Measurements from ENCODE around the gene SUGP1. TPM values are rescaled to one million over a fixed set of nuclear protein-coding genes. Genes with fewer than 3 reads are reported as not detected.
A peak's percentile ranks its signal among the peaks of the same experiment; 100 is the strongest.

Gene SUGP1
- total RNA-seq (2014; rRNA removed; shearing (Covaris generic)) (25.6 and 26.6 TPM in 2 replicates), polyA plus RNA-seq (2016; fragmentation: Nextera tagmentation; extraction: Ambion mirVana) (50.5 and 55.6 TPM in 2 replicates)

GRCh38 chr19:19320361-19321140 is at the start of gene SUGP1, which contains the start of gene MAU2:
Gene SUGP1 (minus strand): TSS chr19:19320509. CDS start chr19:19320496, 13 bp downstream.
Gene MAU2 (plus strand): TSS chr19:19320829. CDS start chr19:19320860, 31 bp downstream.
- in situ Hi-C loops (cut with MboI) = no loop called here
- TF ChIP-seq EZH2phosphoT487 (IDR thresholded peaks at IDR 0.05; ENCODE audit: insufficient read depth, low read depth) (no peak), EZH2 (IDR thresholded peaks at IDR 0.05; ENCODE audit: insufficient read depth, poor library complexity, severe bottlenecking) (no peak)
- H3K79me2 ChIP-seq (ENCODE audit: insufficient read depth) = peaks cover 96% of the 10 kb centered on the region
- H2AFZ ChIP-seq = peak within 1 kb of the TSS; percentile 85
- H3K27me3 ChIP-seq (replicated peaks; ENCODE audit: insufficient read depth) = no peaks in the 10 kb centered on the region
- peak within 1 kb of the TSS; percentile 99 for H3K9ac ChIP-seq
- 0 out of 2 replicates have a peak, but pooled peaks cover 6% of the 10 kb centered on the region for H3K36me3 ChIP-seq (ENCODE audit: low read depth)
- H4K20me1 ChIP-seq (ENCODE audit: insufficient read depth) = no peaks in the 10 kb centered on the region
- H3K4me1 ChIP-seq (ENCODE audit: insufficient read depth) = peaks cover 17% of the 10 kb centered on the region
- peak within 1 kb of the TSS; percentile 99 for H3K4me2 ChIP-seq (ENCODE audit: unreplicated experiment)
- H3F3A ChIP-seq (ENCODE audit: insufficient read depth) = no peaks in the 10 kb centered on the region
- WGBS, 2 experiments (ENCODE audit: low coverage in 1 of 2, low lambda C conversion rate in 2 of 2, missing lambda C conversion rate in 2 of 2) = 1% methylated on average over 50 to 53 of the region's 67 CpGs
- H3K9me2 ChIP-seq (ENCODE audit: insufficient read depth) = no peaks in the 10 kb centered on the region
- H3K9me3 ChIP-seq (ENCODE audit: low read depth) = no peaks in the 10 kb centered on the region
- H3K4me3 ChIP-seq = peak within 1 kb of the TSS; percentile 98
- peak; percentile 97 for DNase-seq
- H3K27ac ChIP-seq = peak within 1 kb of the TSS; percentile 89

DNA sequence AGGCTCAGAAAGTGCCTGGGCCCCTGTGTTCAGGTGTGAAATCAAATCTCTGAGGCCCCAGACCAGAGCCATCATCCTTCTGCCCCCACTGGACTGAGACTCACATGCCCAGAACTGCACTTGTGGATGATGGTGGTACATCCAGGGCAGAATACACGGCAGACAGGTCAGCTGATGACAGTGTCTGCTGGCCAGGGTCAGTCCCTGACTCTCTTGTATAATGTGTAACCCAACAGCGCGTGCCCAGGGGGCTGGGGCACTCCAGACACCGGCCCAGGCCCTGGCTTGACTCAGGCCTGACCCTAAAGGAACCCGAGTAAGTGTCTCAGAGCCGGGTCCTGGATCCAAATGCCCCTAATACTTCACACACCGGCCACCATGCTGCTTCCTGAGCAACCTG is 47.8 kb upstream of the SUGP1 start:
- TF ChIP-seq EZH2 (IDR thresholded peaks at IDR 0.05; ENCODE audit: insufficient read depth, poor library complexity, severe bottlenecking) = no peak
- TF ChIP-seq EZH2phosphoT487 (IDR thresholded peaks at IDR 0.05; ENCODE audit: insufficient read depth, low read depth) = no peak
- H3K4me1 ChIP-seq (ENCODE audit: insufficient read depth) = no peaks in the 10 kb centered on the region
- no peak overlapping the region for H3K27ac ChIP-seq
- H3K36me3 ChIP-seq (ENCODE audit: low read depth) = no peaks in the 10 kb centered on the region
- peaks cover 5% of the 10 kb centered on the region; the same call in 1 of the 2 replicates for H3F3A ChIP-seq (ENCODE audit: insufficient read depth)
- H4K20me1 ChIP-seq (ENCODE audit: insufficient read depth) = no peaks in the 10 kb centered on the region
- no peaks in the 10 kb centered on the region for H3K9me2 ChIP-seq (ENCODE audit: insufficient read depth)
- in situ Hi-C loops (cut with MboI) = loop anchor here (10.0 kb wide), 1 partner anchor 127 kb away; no protein-coding TSS in a partner anchor
- no peak overlapping the region for H2AFZ ChIP-seq
- H3K9me3 ChIP-seq (ENCODE audit: low read depth) = no peaks in the 10 kb centered on the region
- H3K79me2 ChIP-seq (ENCODE audit: insufficient read depth) = no peaks in the 10 kb centered on the region
- H3K27me3 ChIP-seq (replicated peaks; ENCODE audit: insufficient read depth) = no peaks in the 10 kb centered on the region
- no peak overlapping the region for H3K9ac ChIP-seq
- DNase-seq = no peak
- WGBS, 2 experiments (ENCODE audit: low coverage in 1 of 2, low lambda C conversion rate in 2 of 2, missing lambda C conversion rate in 2 of 2) = 85 to 87% methylated on average over 6 to 7 of the region's 7 CpGs
- no peak overlapping the region for H3K4me2 ChIP-seq (ENCODE audit: unreplicated experiment)
- no peak overlapping the region for H3K4me3 ChIP-seq

- H2AFZ ChIP-seq = peak overlapping the region; percentile 80
- TF ChIP-seq EZH2 (IDR thresholded peaks at IDR 0.05; ENCODE audit: insufficient read depth, poor library complexity, severe bottlenecking) (no peak), EZH2phosphoT487 (IDR thresholded peaks at IDR 0.05; ENCODE audit: insufficient read depth, low read depth) (no peak)
- H3K9me3 ChIP-seq (ENCODE audit: low read depth) = no peaks in the 10 kb centered on the region
- H3K4me2 ChIP-seq (ENCODE audit: unreplicated experiment) = no peak overlapping the region
- no peaks in the 10 kb centered on the region for H3F3A ChIP-seq (ENCODE audit: insufficient read depth)
- no peaks in the 10 kb centered on the region for H4K20me1 ChIP-seq (ENCODE audit: insufficient read depth)
- no peak overlapping the region for H3K9ac ChIP-seq
- in situ Hi-C loops (cut with MboI) = loop anchor here (10.0 kb wide), 1 partner anchor 128 kb away; no protein-coding TSS in a partner anchor
- H3K4me3 ChIP-seq = no peak overlapping the region
- no peaks in the 10 kb centered on the region for H3K36me3 ChIP-seq (ENCODE audit: low read depth)
- no peaks in the 10 kb centered on the region for H3K79me2 ChIP-seq (ENCODE audit: insufficient read depth)
- H3K9me2 ChIP-seq (ENCODE audit: insufficient read depth) = no peaks in the 10 kb centered on the region
- peak; percentile 67 for DNase-seq
- H3K27me3 ChIP-seq (replicated peaks; ENCODE audit: insufficient read depth) = no peaks in the 10 kb centered on the region
- H3K4me1 ChIP-seq (ENCODE audit: insufficient read depth) = no peaks in the 10 kb centered on the region
- WGBS, 2 experiments (ENCODE audit: low coverage in 1 of 2, low lambda C conversion rate in 2 of 2, missing lambda C conversion rate in 2 of 2) = 59 to 60% methylated on average over 18 of the region's 18 CpGs
- H3K27ac ChIP-seq = no peak overlapping the region
These were observed 46.4 kb upstream of the SUGP1 start for GRCh38 chr19:19366434-19367396.

GRCh38 chr19:19362075-19362474 is 41.8 kb upstream of the SUGP1 start:
- no peak overlapping the region for H2AFZ ChIP-seq
- in situ Hi-C loops (cut with MboI) = loop anchor here (10.0 kb wide), 1 partner anchor 133 kb away; no protein-coding TSS in a partner anchor
- DNase-seq = no peak
- no peak overlapping the region for H3K4me2 ChIP-seq (ENCODE audit: unreplicated experiment)
- no peak overlapping the region for H3K4me3 ChIP-seq
- TF ChIP-seq EZH2phosphoT487 (IDR thresholded peaks at IDR 0.05; ENCODE audit: insufficient read depth, low read depth) = no peak
- no peak for TF ChIP-seq EZH2 (IDR thresholded peaks at IDR 0.05; ENCODE audit: insufficient read depth, poor library complexity, severe bottlenecking)
- no peaks in the 10 kb centered on the region for H3K27me3 ChIP-seq (replicated peaks; ENCODE audit: insufficient read depth)
- H3F3A ChIP-seq (ENCODE audit: insufficient read depth) = peaks cover 8% of the 10 kb centered on the region; the same call in 1 of the 2 replicates
- H3K36me3 ChIP-seq (ENCODE audit: low read depth) = no peaks in the 10 kb centered on the region
- H3K9ac ChIP-seq = no peak overlapping the region
- H3K4me1 ChIP-seq (ENCODE audit: insufficient read depth) = no peaks in the 10 kb centered on the region
- WGBS, 2 experiments (ENCODE audit: low coverage in 1 of 2, low lambda C conversion rate in 2 of 2, missing lambda C conversion rate in 2 of 2) = 92 to 98% methylated on average over 4 of the region's 4 CpGs
- H3K9me3 ChIP-seq (ENCODE audit: low read depth) = no peaks in the 10 kb centered on the region
- H4K20me1 ChIP-seq (ENCODE audit: insufficient read depth) = no peaks in the 10 kb centered on the region
- no peak overlapping the region for H3K27ac ChIP-seq
- no peaks in the 10 kb centered on the region for H3K79me2 ChIP-seq (ENCODE audit: insufficient read depth)
- H3K9me2 ChIP-seq (ENCODE audit: insufficient read depth) = no peaks in the 10 kb centered on the region

All from GM23248 (cell line).